DMS53 treated with DMSO at 0.1 percent for 48 hours (cell line): ENCODE data around the gene TPGS1.
A peak's percentile ranks its signal among the peaks of the same experiment; 100 is the strongest.

Source experiments
- DNase-seq: peaks from one replicate; lab custom pipeline; 2025; ENCODE audit not compliant: unreplicated experiment; lab: John Stamatoyannopoulos, UW

TPGS1 gene

GRCh38 chr19:507286-508203 is at the start of gene TPGS1:
TPGS1 (plus strand) TSS chr19:507497; CDS start chr19:507507, 10 bp downstream.
- peak; percentile 40 for DNase-seq

GRCh38 chr19:457636-458035 is 49.7 kb upstream of the TPGS1 start:
- DNase-seq: no peak

- no peak for DNase-seq
Measured at GRCh38 chr19:458091-459042, 48.9 kb upstream of the TPGS1 start.

- peak; percentile 29 for DNase-seq
Measured at GRCh38 chr19:459724-460511, 47.4 kb upstream of the TPGS1 start.

- no peak for DNase-seq
Measured at GRCh38 chr19:460877-461720, 46.2 kb upstream of the TPGS1 start, which contains the start of gene SHC2. SHC2 (minus strand) TSS chr19:461033; CDS start chr19:460996, 37 bp downstream.

GRCh38 chr19:461721-462551 is 45.4 kb upstream of the TPGS1 start:
- no peak for DNase-seq

GRCh38 chr19:463483-464207 is 43.7 kb upstream of the TPGS1 start:
- no peak for DNase-seq

GRCh38 chr19:464208-464545 is 43.1 kb upstream of the TPGS1 start:
- no peak for DNase-seq

GRCh38 chr19:465056-465816 is 42.1 kb upstream of the TPGS1 start:
- DNase-seq: no peak

GRCh38 chr19:467554-467953 is 39.7 kb upstream of the TPGS1 start:
- DNase-seq: no peak

GRCh38 chr19:468587-469256 is 38.6 kb upstream of the TPGS1 start:
- DNase-seq: no peak

- no peak for DNase-seq
Measured at GRCh38 chr19:469833-470232, 37.5 kb upstream of the TPGS1 start.

GRCh38 chr19:470701-471100 is 36.6 kb upstream of the TPGS1 start:
- no peak for DNase-seq

- no peak for DNase-seq
Measured at GRCh38 chr19:472005-472858, 35.1 kb upstream of the TPGS1 start.

GRCh38 chr19:474126-475078 is 32.9 kb upstream of the TPGS1 start:
- DNase-seq: no peak
